Fibroblast of skin of back (primary cell): ENCODE measurements around the gene ACOT7.

Source experiments
- DNase-seq: peaks from one replicate; pipeline ENCODE4 v3.0.0-alpha.2; 2013

ACOT7 gene

DNA sequence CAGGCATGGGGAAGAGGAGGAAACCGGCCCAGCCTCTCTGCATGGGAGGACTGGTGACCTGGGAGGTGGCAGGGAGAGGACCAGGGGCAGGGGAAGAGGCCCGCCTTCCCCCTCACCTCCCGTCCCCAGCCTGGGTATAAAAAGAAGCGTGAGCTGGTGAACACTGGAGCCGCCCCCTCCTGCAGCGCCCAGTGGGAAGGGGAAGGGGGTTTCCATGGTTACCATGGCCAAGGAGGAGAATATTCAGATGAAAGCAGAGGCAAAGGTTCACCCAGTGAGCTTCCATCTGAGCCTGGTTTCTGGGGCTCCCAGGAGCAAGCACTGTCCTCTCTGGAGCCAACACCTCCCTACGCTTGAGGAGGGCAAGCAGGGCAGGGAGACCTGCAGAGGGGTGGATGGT lies 54.9 kb downstream of the ACOT7 start:
- DNase-seq = no peak

DNA sequence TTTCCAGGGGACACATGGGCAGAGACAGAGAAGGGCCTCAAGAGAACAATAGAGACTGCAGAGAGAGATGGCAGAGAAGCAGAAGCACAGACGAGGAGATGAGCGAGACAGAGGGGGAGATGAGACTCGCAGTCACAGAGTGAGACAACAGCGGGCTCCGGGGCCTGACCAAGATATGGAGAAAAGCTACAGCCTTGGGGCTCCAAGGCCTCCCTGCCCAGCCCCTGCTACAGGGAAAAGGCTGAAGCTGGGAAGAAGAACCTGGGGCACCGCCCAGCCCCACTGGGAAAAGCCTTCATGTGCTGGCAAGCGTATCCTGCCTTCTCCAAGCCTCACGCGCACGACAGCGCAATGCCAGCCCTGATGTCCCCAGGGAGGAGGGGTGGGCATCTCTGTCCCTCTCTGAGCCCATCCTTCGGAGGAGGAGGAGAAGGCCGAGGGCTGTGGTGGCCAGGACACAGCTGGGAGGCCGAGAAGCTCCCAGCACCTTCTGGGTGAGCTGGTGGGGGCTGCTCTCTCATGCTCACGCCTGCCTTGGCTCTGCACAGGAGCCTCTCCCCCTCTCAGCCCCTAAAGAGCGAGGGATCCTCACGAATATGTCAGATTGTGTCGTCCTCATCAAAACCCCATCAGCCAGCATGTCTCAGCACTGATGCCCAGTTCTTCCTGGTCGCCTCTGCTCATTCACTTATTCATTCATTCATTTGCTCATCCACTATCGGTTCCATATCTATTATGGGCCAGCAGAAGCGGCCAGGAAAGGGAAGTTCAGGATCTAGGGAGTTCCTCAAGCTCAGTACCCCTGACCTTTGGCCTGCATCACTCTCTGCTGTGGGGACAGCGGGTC lies 56.6 kb downstream of the ACOT7 start:
- DNase-seq = no peak

DNA sequence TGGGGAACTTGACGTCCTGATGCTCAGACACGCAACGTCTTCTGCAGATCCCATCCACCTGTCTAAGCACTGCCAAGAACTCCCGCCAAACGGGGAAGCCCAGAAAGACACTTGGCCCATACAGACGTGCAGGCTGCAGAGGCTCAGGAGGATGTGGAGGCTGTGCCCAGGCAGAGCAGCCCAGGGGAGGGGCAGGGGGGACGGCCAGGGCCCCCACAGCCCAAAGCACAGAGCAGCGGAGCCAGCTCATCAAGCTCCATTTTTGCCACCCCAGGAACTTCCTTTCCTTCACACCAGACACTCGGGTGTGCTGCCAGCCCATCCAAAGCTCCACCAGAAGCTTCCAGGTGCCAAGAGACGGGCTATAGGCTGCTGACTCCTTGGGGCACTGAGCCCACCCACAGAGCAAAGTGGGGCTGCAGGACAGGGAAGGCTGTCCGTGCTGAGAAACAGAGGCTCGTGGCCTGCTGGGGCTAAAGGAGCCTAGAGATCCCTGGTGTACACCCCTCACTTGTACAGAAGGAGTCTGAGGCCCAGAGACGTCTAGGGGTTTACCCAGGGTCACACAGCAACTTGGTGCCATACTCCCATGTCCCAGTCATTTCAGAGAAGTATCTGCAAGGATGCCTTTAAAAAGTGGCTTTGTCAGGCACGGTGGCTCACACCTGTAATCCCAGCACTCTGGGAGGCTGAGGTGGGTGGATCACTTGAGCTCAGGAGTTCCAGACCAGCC lies 59.1 kb downstream of the ACOT7 start:
- DNase-seq = no peak

DNA sequence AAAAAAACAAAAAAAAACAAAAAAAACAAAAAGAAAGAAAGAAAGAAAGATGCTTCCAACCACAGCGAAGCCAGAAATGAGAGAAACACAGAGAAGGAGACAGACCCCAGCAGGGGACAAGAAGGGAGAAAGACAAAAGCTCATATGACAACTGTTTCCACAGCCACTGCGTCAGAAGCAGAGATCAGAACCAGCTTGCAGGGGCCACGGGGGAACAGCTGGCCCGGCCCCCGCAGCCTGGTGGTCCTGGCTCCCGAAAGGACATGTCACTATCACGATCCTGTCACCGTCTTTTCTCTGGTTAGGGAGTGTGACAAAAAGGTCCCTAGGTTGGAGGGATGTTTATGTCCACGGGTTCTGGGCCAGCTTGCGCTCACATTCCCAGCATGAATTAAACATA lies 60.7 kb downstream of the ACOT7 start:
- no peak for DNase-seq

DNA sequence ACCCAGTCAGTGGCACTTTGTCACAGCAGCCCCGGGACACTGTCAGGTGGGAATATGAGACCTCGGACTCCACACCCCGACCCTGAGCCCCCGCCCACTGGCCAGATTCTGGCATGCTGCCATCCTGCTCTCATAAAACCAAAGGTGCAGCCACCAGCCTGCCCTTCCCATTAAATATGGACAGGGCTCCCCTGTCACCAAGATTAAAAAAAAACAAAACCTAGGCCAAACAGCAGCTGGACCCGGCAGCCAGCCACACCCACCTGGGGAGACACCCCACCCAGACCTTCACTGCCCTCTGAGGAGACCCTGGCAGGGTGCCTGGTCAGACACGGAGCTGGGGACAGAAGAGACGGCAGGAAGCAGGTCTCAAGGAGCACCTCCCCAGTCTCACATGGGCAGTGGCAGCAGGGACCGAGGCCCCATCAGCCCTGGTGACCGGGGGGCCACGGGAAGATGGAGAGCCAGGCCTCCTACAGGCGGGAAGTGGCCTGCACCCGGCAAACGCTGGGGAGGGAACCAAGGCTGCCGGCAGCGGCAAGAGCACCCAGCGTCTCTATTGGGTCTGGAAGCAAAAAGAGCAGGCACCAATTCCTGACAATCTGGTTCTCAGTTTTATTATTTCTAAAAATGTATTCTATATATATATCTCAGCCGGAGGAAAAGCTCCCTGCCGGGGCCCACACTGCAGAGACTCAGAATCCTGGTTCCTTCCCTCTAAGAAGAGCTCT lies 61.9 kb downstream of the ACOT7 start:
- no peak for DNase-seq

DNA sequence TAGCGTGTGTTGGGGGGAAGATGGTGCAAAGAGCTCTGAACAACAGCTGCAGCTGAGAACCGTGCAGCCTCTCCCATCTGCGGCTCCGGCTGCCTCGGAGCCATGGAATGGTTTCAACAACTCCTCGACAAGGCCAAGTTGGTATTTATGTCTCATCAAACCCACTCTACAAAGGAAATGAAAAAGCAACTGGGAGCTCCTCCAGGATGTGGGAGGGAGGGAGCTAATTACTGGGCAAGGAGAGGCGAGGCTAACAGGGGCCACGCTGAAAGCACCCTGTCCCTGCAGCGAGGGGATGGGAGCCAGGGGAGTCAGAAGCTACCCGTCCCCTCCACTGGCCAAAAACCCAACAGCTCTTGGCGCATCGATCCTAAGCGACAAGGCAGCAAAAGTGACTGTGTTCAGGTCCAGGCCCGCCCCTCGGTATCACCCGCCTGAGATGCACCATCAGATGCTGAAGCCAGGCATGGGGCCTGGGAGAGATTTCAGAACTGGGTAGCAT lies 63.1 kb downstream of the ACOT7 start:
- peak; percentile 57 for DNase-seq

DNA sequence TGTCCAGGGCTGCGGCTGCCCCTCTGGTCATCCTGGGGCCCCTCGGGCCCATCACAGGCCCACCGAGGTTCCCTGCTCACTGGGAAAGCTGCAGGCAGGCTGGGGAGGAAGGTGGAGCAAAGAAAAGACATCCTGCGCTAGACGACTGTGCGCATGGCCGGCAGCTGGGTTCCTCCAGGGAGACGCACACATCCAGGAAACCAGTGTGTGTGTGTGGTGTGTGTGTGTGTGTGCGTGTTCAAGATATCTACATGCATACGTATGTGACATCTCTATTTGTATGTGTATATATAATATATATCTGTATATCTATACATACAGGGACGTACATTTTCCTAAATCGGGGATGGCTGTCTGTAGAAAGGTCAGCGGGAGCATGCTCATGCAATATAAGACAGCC lies 63.7 kb downstream of the ACOT7 start:
- DNase-seq = peak; percentile 38

DNA sequence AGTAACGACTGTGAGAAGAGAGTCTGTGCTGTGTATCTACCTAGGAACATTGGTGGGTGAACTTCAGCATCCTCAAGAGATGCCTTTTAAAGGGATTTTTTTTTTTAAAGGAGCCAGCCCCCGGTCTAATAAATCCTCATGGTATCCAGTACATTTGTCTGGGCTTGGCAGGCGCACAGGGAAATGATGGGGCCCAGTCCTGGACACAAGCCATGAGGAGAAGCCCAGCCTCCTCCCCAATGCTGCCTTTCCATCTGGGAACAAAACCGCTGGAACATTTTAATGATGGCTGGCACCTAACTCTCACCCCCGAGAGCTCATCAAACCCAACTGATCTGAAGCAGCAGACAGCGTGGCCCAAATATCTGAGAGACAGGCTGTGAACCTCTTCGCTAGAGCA lies 64.2 kb downstream of the ACOT7 start:
- DNase-seq = no peak

DNA sequence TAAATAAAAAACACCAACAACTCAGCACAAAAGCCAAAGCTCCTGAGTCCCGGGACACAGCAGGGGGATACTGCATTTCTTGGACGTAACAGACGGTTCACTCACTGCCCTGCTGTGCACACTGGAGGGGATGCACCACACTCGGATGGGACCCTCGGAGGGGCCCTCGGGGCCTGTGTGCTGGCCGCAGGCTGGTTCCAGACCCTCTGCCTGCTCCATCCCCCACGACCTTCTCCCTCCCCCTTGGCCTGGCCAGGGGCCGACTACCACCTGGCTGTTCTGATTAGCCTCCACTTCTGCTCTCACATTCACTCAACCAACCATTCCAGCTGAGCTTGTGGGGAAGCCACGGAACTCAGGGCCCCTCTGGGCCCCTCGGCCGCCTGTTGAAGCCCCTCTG lies 64.9 kb downstream of the ACOT7 start:
- no peak for DNase-seq

DNA sequence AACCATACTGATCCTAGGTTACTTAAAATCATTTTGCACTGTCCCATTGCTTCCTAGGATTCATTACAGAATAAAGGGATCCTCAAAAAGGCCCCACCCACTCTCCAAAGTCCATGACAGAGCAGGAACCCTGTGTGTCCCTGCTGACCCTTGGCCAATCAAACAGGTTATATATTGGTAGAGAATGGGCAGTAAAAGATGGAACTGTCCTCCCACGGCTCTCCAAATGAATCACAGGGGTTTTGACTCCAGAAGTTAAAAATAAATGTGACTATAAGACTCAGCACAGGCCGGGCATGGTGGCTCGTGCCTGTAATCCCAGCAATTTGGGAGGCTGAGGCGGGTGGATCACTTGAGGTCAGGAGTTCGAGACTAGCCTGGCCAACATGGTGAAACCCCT lies 65.5 kb downstream of the ACOT7 start:
- no peak for DNase-seq

DNA sequence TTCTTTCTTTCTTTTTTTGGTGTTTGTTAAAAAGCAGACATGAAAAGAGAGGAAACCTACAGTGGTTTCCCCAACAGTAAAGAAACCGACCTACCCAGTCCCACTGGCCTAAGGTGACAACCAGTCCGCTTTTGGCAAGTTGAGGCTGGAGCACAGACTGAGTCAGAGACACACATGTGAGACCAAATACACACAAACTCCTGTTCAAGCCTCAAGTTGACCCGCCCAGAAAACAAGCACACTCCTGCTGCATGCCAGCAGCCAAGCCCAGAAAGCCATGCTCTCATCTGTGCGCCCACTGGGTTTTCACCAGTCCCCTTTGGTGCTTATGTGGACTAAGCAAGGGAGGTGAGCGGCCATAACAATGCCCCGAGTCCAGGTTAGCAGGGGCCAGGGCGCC lies 68.1 kb downstream of the ACOT7 start:
- no peak for DNase-seq

DNA sequence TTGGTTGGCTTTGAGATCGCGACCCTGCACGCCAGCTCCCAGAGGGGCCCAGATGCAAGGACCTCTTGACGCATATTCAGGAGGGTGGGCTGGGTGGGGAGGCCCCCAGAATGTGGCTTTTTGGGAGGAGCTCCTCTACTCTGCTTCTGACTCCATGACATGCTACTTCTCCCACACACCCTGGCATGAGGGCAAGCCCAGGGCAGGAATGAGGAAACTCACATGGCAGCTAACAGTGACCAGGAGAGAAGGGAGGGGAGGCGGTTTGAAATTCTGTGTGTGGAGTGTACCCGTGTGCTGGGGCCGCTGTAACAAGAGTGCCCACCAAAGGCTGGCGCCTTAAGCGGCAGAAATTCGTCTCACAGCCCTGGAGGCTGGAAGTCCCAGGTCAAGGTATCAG lies 71.4 kb downstream of the ACOT7 start:
- DNase-seq = no peak

DNA sequence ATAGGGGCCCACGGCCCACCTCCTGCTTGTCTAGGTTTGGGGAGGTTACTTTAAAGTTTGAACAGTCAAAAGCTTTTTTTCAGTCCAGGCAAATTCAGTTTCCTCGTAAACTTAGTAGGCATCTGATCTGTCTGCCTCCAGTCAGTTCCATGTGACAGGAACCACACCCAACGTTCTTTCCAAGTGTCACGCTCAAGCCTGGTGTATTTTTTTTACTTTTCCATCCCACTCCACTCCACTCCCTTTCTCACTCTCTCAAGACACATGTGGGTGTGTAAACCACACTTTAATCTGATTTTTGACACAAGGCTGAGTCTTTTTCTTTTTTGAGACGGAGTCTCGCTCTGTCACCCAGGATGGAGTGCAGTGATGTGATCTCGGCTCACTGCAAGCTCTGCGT lies 72.4 kb downstream of the ACOT7 start:
- no peak for DNase-seq

DNA sequence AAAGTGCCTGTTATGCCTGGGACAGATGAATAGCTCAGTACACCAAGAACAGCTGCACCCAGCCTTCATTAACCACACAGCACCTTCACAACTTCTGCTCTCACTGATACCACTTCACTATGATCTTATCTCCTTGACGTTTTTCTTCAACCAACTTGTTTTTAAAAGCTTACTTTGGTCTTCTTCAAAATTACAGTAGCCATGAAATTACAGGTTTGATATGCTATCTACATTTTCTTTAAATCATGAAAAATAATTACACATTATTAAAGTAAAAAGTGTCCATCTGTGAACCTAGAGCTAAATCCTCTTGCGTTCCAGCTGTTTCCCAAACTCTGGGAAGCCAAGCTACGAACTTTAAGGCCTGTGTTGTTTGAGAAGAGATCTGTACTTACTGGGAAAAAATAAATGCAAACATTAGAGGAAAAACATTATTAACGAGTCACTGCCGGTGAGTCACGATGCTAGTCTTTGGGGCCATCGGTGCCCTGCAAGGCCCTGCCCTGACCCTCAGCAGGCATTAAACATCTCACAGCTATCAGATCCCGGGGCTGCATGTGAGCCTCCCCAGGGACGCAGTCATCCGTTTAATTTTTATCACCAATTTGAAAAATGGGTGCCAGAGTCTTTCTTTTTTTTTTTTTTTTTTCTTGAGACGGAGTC lies 76.3 kb downstream of the ACOT7 start:
- DNase-seq = peak; percentile 35

DNA sequence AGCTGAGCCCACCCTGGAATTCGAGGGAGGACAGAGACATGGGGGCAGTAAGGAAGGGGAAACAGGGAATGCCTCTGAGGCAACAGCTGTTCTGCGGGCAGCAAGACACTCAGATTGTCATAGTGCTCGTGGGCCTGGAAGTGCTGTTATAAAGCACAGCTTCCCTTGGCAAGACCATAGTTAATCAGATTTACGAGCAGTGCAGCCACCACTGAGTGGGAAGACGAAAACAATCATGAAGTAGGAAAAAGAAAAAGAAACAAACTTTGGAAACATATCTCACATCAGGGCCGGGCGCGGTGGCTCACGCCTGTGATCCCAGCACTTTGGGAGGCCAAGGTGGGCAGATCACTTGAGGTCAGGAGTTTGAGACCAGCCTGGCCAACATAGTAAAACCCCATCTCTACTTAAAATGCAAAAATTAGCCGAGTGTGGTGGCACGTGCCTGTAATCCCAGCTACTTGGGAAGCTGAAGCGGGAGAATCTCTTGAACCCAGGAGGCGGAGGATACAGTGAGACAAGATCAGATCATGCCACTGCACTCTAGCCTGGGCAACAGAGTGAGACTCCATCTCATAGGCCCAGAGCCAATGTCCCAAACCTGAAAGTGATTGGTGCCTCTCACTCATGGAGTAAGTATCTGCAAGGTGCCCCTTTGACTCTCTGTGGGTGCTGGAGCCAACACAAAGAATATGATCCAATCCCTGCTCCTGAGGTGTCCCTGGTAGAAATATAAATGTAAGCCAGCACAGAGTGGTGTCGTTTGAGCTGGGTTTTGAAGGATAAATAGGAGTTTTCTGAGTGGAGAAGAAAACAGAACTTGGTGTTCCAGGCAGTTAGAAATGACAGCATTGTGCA lies 77.1 kb downstream of the ACOT7 start:
- no peak for DNase-seq

DNA sequence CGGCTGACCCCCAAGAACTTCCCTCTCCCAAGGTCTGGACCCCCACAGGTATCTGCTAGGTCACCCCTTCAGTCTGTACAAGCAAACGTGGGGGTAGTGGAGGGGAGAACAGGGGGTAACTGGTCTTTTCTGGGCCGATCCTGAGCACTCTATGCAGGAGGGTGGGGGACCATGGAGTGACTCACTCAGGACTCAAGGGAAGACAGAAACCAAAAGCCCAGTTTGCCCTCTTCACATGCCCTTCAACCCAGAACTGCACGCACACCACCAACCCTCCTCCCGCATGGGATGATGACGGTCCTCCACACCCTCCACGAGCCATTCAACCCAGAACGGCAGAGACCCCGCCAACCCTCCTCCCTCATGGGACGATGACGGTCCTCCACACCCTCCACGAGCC lies 79.1 kb downstream of the ACOT7 start:
- no peak for DNase-seq

DNA sequence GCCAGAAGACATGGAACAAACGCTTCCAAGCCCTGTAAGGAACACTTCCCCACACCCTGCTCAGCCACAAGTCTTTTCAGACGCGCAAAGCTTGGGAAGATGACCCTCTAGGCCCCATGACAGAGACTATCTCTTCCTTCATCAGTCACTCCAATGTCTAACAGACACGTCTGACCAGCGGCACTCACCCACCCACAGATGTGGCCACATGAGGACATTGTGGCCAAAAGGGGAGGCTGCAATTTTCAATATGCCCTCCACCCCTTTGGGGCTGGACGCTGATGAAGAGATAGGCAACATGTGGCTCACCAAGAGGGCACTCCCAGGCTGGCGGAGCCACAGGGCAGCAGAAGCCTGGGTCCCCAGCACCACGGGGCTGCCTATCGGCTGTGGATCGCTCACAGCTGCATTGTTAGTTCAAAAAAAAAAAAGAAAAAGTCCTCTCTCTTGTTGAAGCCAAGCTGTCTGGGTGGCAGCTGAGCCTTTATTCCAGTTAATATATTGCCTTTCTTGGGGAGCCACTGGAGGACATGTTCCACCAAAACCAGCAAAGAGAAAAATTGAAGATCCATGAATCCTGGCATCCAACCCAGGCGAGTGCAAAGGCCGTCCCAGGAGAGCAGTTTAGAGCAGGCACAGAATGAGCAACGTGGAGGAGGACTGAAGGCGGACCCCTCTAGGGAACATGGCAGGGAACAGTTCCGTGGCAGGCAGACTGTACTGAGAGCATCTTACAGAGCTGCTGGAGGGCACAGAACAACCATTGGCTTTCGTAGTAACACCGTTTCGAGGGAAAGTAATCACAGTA lies 80.0 kb downstream of the ACOT7 start:
- DNase-seq = no peak

DNA sequence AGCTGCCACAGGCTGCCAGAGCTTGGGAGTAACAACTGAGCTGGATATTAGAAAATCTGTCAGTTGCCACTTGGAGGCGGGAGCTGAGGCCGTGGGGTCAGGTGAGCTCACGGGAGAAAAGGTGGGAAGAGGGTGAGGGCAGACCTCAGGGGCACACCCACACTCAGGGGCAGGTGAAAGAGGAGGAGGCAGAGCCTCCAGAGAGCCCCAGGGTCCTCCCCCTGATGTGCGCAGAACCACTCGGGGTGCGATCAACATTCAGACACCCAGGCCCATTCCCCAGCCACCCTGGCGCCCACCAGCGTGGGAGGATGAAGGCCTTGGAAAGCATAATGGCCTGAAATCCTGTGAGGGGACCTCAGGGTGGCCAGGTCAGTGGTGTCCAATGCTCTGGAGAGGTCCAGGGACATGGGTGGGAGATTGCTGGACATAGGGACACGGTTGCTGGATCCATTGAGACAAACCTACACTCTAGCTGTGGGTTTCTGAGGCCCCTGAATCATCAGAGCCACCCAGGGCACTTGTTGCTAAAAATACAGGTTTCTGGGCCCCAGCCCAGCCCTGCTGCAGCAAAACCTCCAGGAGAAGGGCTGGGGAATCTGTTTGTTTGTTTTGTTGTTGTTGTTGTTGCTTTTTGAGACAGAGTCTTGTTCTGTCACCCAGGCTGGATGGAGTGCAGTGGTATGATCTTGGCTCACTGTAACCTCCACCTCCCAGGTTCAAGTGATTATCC lies 83.3 kb downstream of the ACOT7 start:
- no peak for DNase-seq

DNA sequence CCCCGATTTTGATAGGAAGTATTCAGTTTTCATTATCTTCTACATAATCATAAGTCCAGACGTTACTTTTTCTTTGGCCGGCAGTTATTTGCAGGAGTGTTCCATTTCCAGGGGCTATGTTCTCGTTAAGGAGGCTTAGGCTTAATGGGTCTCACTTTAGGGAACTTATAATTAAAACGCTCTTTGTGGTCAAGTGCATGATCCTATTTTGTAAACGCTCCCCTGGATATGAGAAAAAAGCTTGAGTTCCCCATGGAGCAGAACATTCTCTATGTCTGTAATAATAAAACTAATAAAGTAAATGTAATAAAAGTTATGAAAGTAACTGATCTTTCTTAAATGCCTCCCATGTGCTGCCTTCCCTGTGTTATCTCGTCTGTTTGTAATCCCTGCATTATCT lies 84.0 kb downstream of the ACOT7 start:
- no peak for DNase-seq

DNA sequence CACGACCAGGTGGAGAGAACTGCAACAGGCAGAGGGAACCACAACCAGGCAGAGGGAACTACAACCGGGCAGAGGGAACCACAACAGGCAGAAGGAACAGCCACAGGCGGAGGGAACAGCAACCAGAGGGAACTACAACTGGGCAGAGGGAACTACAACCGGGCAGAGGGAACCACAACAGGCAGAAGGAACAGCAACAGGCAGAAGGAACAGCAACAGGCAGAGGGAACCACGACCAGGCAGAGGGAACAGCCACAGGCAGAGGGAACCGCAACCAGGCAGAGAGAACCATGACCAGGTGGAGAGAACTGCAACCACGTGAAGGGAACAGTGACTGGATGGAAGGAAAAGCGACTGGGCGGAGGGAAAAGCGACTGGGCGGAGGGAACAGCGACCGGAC lies 85.1 kb downstream of the ACOT7 start:
- DNase-seq = no peak
